GM18951 (cell line): ENCODE measurements around the gene RIPOR3.
"Not testable (repeated sequence)": the region's sequence is repeated elsewhere in the genome, so short reads cannot be mapped to it uniquely, and the experiment has no call there.

Experiments
- POLR2A ChIP-seq: IDR thresholded peaks from 4 replicates; pipeline ENCODE4 v1.6.1; 2011; ENCODE audit warnings: mild to moderate bottlenecking; ENCODE audit not compliant: insufficient read length, insufficient read depth; ENCODE audit errors: extremely low read depth
- in situ Hi-C: fragments of 300-500 bp; cut with MboI; formaldehyde crosslinking; loops from one replicate; pipeline ENCODE4 v1.12.0; 2022; ENCODE audit warnings: low sequenced_read_pairs, mixed read lengths, inconsistent platforms; ENCODE audit not compliant: unreplicated experiment

RIPOR3 gene

GRCh38 chr20:50717312-50717711 is 26.0 kb upstream of the RIPOR3 start:
- in situ Hi-C loops, result no loop called here
- TF ChIP-seq POLR2A, result no peak

DNA sequence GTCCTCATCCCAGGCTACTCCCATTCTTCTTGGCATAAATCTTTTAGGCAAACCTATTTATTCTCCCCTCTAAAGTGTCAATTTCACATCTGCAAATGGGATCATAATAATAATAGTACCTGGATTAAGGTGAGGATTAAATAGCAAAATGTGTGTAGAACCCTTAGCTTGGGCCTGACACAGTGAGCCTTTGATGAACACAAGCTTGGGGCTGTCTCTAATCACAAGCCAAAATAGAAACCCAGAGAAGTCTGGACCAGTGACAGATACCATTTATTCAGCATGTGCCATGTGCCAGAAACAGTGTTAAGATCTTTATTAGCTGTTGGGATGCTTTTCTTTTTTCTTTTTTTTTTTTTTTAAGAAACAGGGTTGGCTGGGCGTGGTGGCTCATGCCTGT is 25.2 kb upstream of the RIPOR3 start:
- in situ Hi-C loops, result no loop called here
- TF ChIP-seq POLR2A, result no peak

GRCh38 chr20:50715694-50716093 is 24.4 kb upstream of the RIPOR3 start:
- TF ChIP-seq POLR2A, result no peak

GRCh38 chr20:50714426-50714825 is 23.1 kb upstream of the RIPOR3 start:
- in situ Hi-C loops, result not testable (repeated sequence)

More at GRCh38 chr20:50715694-50716093, 24.4 kb upstream of the RIPOR3 start:
- in situ Hi-C loops, result no loop called here

DNA sequence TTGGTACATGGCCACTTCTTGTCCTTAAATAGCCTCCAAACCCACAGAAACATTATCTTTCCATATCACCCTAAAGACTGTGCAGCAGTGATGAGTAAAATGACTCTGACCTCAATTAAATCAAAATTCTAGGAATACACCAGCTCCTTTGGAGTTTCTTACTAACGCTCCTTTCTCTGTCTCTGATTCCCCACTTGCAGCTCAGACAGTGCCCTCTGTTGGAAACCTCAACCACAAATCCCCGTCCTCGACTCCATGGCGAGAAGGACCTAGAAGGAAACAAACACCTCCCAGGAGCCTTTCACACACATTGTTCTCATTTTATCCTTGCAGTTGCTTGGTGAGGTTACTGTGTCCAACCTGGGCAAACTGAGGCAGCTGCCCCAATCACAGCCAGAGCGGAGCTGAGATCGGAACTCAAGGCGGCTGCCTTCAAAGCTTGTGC is 22.3 kb upstream of the RIPOR3 start:
- no peak for TF ChIP-seq POLR2A
- in situ Hi-C loops, result no loop called here

- TF ChIP-seq POLR2A, result no peak
- in situ Hi-C loops, result no loop called here
These were observed 21.7 kb upstream of the RIPOR3 start for GRCh38 chr20:50712771-50713656.

DNA sequence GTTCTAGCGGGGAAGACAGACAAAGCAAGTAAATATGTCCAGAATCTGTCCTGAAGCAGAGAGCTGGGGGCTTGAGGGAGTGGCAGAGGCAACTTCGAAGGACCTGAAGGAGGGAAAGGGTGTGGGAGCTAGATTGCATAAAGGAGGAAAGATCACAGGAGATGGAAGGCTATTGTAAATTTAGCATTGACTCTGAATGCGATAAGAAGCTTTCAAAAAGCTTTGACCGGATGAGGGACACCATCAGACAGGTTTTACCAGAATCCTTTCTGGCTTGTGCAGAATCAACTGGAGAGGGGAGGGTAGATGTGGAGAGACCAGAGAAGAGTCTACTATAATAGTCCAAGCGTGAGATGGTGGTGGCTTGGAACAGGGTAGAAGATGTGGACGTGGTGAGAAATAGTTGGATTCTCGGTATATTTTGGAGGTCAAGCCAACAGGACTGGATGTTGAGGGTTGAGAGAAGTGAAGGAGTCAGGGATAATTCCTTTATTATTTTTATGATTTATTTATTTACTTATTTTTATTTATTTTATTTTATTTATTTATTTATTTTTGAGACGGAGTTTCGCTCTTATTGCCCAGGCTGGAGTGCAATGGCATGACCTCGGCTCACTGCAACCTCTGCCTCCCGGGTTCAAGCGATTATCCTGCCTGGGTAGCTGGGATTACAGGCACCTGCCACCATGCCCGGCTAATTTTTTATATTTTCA is 19.9 kb upstream of the RIPOR3 start:
- TF ChIP-seq POLR2A, result no peak
- in situ Hi-C loops, result no loop called here

DNA sequence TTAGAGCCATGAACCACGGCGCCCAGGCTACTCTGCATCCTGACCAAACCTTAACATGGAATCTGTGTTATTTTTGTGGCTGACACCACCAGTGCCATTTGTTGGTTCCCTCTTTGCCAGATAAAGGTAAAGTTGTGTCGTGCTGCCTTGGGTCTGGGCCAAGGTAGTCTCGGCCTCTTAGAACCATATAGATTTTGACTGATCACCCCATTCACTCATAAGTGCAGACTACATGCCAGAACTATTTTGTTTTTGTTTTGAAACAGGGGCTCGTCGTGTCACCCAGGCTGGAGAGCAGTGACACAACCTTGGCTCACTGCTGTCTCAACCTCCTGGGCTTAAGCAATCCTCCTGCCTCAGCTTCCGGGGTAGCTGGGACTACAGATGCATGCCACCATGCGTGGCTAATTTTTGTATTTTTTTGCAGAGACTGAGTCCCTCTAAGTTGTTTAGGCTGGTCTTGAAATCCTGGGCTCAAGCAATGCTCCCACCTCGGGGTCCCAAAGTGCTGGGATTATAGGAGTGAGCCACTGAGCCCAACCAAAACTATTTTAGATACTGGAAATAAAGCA is 19.2 kb upstream of the RIPOR3 start:
- no peak for TF ChIP-seq POLR2A
- in situ Hi-C loops, result no loop called here

DNA sequence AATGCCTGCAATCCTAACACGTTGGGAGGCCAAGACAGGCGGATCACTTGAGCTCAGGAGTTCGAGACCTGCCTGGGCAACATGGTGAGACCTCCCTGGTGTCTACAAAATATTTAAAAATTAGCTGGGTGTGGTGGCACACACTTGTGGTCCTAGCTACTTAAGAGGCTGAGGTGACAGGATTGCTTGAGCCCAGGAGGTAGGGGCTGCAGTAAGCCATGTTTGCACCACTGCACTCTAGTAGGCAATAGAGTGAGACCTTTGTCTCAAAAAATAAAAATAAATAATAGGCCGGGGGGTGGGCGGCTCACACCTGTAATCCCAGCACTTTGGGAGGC is 18.3 kb upstream of the RIPOR3 start:
- no peak for TF ChIP-seq POLR2A
- in situ Hi-C loops, result no loop called here

- in situ Hi-C loops, result no loop called here
- no peak for TF ChIP-seq POLR2A
These were observed 17.7 kb upstream of the RIPOR3 start for GRCh38 chr20:50708845-50709635.

DNA sequence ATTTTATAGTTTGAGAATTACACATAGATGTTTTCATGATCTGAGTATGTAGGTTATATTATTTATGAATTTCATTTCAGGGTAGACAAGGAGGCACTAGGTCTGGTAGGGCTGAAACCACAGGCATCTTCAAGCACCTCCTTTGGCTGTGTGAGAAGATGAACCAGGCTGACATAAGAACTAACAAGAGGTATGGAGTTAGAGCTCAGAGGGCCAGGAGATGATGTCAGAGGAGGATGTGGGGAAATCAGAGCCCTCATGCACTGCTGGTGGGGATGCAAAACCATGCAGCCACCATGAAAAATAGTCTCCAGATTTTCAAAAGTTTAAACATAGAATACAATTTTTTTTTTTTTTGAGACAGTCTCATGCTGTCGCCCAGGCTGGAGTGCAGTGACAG is 13.6 kb upstream of the RIPOR3 start:
- no peak for TF ChIP-seq POLR2A
- in situ Hi-C loops, result no loop called here

- in situ Hi-C loops, result no loop called here
- TF ChIP-seq POLR2A, result no peak
These were observed 13.2 kb upstream of the RIPOR3 start for GRCh38 chr20:50704514-50704913.

DNA sequence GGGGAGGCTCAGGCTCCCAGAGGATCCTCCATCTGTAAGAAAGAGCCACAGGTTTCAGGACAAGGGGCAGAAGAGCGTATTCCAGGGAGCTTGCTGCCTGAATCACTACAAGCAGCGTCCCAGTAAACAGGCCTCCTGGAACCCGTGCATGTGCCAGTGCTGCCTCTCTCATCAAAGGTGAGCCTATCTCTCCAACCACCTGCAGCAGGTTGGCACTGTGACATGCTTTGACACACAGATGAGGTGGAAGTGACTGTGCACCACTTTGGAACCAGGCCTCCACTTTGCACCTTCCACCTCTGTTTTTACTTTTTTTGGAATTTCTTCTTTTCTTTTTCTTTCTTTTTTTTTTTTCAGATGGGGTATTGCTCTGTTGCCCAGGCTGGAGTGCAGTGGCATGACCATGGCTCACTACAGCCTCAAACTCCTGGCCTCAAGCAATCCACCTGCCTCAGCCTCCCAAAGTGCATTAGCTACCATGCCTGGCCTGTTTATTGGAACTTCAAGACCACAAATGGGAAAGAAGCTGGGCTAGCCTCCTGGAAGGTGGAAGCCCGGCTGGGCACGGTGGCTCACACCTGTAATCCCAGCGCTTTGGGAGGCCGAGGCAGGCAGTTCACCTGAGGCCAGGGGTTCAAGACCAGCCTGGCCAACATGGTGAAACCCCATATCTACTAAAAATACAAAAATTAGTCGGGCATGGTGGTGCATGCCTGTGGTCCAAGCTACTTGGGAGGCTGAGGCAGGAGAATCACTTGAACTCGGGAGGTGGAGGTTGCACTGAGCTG is 12.5 kb upstream of the RIPOR3 start:
- in situ Hi-C loops, result not testable (repeated sequence)
